ENCODE measurements around the gene WDR5.

The WDR5 gene

GRCh38 chr9:134182554-134183085, 46.7 kb downstream of the WDR5 start (continued):
- TF ChIP-seq ZNF621 (tag by site-specific recombination; IDR thresholded peaks at IDR 0.05) (peak; percentile 87; the same call in 1 of the 2 replicates), ZNF677 (tag by site-specific recombination; IDR thresholded peaks at IDR 0.05) (no peak), ZNF248 (tag by site-specific recombination; IDR thresholded peaks at IDR 0.05) (0 out of 2 replicates have a peak, but pooled peaks have one; percentile 51), ZBTB21 (tag by site-specific recombination; IDR thresholded peaks at IDR 0.05) (no peak), ZNF660 (tag by site-specific recombination; IDR thresholded peaks at IDR 0.05) (no peak), ZNF112 (tag by site-specific recombination; IDR thresholded peaks at IDR 0.05) (peak; percentile 53; the same call in 1 of the 2 replicates), OSR2 (tag by site-specific recombination; IDR thresholded peaks at IDR 0.05) (no peak; the same call in 1 of the 2 replicates), YY2 (tag by site-specific recombination; IDR thresholded peaks at IDR 0.05) (peak; percentile 31; the same call in 1 of the 2 replicates), ZNF596 (tag by site-specific recombination; IDR thresholded peaks at IDR 0.05) (no peak), ZNF148 (tag by site-specific recombination; IDR thresholded peaks at IDR 0.05; ENCODE audit: borderline replicate concordance) (peak; percentile 69; the same call in 1 of the 2 replicates), ZNF302 (tag by site-specific recombination; IDR thresholded peaks at IDR 0.05; ENCODE audit: low read depth) (no peak), KLF8 (tag by site-specific recombination; IDR thresholded peaks at IDR 0.05) (no peak), ZNF548 (tag by site-specific recombination; IDR thresholded peaks at IDR 0.05) (no peak), ZNF146 (tag by site-specific recombination; IDR thresholded peaks at IDR 0.05) (no peak), HOXD13 (CRISPR knock-in tag; IDR thresholded peaks at IDR 0.05; ENCODE audit: borderline replicate concordance) (no peak), ZNF138 (tag by site-specific recombination; IDR thresholded peaks at IDR 0.05; ENCODE audit: borderline replicate concordance) (no peak), ZBTB11 (tag by site-specific recombination; conservative IDR thresholded peaks at IDR 0.05; ENCODE audit: low read depth) (no peak), ZNF19 (tag by site-specific recombination; IDR thresholded peaks at IDR 0.05; ENCODE audit: low read depth) (no peak), ZNF350 (tag by site-specific recombination; IDR thresholded peaks at IDR 0.05) (no peak), GLI4 (tag by site-specific recombination; IDR thresholded peaks at IDR 0.05) (peak; percentile 46; the same call in 1 of the 2 replicates), ZNF521 (tag by site-specific recombination; IDR thresholded peaks at IDR 0.05) (peak; percentile 89; the same call in 1 of the 2 replicates)
- TF ChIP-seq, protein P1, sequence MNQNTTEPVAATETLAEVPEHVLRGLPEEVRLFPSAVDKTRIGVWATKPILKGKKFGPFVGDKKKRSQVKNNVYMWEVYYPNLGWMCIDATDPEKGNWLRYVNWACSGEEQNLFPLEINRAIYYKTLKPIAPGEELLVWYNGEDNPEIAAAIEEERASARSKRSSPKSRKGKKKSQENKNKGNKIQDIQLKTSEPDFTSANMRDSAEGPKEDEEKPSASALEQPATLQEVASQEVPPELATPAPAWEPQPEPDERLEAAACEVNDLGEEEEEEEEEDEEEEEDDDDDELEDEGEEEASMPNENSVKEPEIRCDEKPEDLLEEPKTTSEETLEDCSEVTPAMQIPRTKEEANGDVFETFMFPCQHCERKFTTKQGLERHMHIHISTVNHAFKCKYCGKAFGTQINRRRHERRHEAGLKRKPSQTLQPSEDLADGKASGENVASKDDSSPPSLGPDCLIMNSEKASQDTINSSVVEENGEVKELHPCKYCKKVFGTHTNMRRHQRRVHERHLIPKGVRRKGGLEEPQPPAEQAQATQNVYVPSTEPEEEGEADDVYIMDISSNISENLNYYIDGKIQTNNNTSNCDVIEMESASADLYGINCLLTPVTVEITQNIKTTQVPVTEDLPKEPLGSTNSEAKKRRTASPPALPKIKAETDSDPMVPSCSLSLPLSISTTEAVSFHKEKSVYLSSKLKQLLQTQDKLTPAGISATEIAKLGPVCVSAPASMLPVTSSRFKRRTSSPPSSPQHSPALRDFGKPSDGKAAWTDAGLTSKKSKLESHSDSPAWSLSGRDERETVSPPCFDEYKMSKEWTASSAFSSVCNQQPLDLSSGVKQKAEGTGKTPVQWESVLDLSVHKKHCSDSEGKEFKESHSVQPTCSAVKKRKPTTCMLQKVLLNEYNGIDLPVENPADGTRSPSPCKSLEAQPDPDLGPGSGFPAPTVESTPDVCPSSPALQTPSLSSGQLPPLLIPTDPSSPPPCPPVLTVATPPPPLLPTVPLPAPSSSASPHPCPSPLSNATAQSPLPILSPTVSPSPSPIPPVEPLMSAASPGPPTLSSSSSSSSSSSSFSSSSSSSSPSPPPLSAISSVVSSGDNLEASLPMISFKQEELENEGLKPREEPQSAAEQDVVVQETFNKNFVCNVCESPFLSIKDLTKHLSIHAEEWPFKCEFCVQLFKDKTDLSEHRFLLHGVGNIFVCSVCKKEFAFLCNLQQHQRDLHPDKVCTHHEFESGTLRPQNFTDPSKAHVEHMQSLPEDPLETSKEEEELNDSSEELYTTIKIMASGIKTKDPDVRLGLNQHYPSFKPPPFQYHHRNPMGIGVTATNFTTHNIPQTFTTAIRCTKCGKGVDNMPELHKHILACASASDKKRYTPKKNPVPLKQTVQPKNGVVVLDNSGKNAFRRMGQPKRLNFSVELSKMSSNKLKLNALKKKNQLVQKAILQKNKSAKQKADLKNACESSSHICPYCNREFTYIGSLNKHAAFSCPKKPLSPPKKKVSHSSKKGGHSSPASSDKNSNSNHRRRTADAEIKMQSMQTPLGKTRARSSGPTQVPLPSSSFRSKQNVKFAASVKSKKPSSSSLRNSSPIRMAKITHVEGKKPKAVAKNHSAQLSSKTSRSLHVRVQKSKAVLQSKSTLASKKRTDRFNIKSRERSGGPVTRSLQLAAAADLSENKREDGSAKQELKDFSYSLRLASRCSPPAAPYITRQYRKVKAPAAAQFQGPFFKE (tag by site-specific recombination; IDR thresholded peaks at IDR 0.05; ENCODE audit: borderline replicate concordance): no peak
- TF ChIP-seq, protein P2, sequence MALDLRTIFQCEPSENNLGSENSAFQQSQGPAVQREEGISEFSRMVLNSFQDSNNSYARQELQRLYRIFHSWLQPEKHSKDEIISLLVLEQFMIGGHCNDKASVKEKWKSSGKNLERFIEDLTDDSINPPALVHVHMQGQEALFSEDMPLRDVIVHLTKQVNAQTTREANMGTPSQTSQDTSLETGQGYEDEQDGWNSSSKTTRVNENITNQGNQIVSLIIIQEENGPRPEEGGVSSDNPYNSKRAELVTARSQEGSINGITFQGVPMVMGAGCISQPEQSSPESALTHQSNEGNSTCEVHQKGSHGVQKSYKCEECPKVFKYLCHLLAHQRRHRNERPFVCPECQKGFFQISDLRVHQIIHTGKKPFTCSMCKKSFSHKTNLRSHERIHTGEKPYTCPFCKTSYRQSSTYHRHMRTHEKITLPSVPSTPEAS (tag by site-specific recombination; IDR thresholded peaks at IDR 0.05): no peak
- TF ChIP-seq, protein P3, sequence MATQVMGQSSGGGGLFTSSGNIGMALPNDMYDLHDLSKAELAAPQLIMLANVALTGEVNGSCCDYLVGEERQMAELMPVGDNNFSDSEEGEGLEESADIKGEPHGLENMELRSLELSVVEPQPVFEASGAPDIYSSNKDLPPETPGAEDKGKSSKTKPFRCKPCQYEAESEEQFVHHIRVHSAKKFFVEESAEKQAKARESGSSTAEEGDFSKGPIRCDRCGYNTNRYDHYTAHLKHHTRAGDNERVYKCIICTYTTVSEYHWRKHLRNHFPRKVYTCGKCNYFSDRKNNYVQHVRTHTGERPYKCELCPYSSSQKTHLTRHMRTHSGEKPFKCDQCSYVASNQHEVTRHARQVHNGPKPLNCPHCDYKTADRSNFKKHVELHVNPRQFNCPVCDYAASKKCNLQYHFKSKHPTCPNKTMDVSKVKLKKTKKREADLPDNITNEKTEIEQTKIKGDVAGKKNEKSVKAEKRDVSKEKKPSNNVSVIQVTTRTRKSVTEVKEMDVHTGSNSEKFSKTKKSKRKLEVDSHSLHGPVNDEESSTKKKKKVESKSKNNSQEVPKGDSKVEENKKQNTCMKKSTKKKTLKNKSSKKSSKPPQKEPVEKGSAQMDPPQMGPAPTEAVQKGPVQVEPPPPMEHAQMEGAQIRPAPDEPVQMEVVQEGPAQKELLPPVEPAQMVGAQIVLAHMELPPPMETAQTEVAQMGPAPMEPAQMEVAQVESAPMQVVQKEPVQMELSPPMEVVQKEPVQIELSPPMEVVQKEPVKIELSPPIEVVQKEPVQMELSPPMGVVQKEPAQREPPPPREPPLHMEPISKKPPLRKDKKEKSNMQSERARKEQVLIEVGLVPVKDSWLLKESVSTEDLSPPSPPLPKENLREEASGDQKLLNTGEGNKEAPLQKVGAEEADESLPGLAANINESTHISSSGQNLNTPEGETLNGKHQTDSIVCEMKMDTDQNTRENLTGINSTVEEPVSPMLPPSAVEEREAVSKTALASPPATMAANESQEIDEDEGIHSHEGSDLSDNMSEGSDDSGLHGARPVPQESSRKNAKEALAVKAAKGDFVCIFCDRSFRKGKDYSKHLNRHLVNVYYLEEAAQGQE (tag by site-specific recombination; IDR thresholded peaks at IDR 0.05): no peak
